HepG2 (cell line): ENCODE data around the gene KRT2. TPM values are rescaled to one million over a fixed set of nuclear protein-coding genes. Genes with fewer than 3 reads are reported as not detected.
A peak's percentile ranks its signal among the peaks of the same experiment; 100 is the strongest.

Experiments used
- ATAC-seq: fragments of 200-7000 bp; cut with Tn5 transposase; 3 replicates; pipeline ENCODE4 v1.9.1; 2020; ENCODE audit warnings: mild to moderate bottlenecking, moderate library complexity
- BruUV-seq: library from RNA; stranded (reverse); fragments of 400-500 nt; replicated peaks from 2 replicates; lab custom pipeline; 2021; lab: Mats Ljungman, UMichigan
- CTCF ChIA-PET: fragments of 300-600 bp; formaldehyde crosslinking; extraction: SDS; loops from one replicate; lab custom pipeline; 2021; ENCODE audit warnings: low total read pairs, inconsistent platforms, low intra/inter-chr PET ratio; lab: Yijun Ruan, JAX
- POLR2A ChIA-PET: fragments of 350-600 bp; sonication (Branson Sonifier 250); formaldehyde crosslinking; loops from one replicate; lab custom pipeline; 2020; ENCODE audit warnings: antibody characterized with exemption, inconsistent platforms; lab: Yijun Ruan, JAX
- DNase-seq: peaks from one replicate; pipeline ENCODE4 v3.0.0-alpha.2; 2015; ENCODE audit warnings: low spot score
- FAIRE-seq: peaks from 3 replicates; lab custom pipeline; 2011; peaks lifted over from hg19 to GRCh38; lab: Jason Lieb, UNC
- H2AFZ ChIP-seq: one replicate; pipeline ENCODE4 v1.6.1; 2011; ENCODE audit warnings: low read length, inconsistent platforms
- H3K27ac ChIP-seq: fragments of 300-600 bp; 3 replicates; pipeline ENCODE4 v1.8.0; 2011; ENCODE audit warnings: mixed run types, mild to moderate bottlenecking, mixed read lengths, low read length, inconsistent platforms; ENCODE audit not compliant: insufficient read depth; ENCODE audit errors: extremely low read length
- H3K27me3 ChIP-seq, 2 experiments: fragments of 200-600 bp in 1 of 2; 2 replicates in 1 of 2; 3 replicates in 1 of 2; pipeline versions ENCODE4 v1.6.0 to v1.8.0; 2011; ENCODE audit warnings: low read length in 2 of 2, mild to moderate bottlenecking in 2 of 2, moderate library complexity in 2 of 2, inconsistent platforms in 1 of 2; ENCODE audit not compliant: insufficient read depth in 2 of 2, control insufficient read depth in 1 of 2
- H3K36me3 ChIP-seq, 2 experiments: fragments of 200-600 bp in 1 of 2; replicated peaks in 1 of 2; 2 replicates in 1 of 2; 3 replicates in 1 of 2; pipeline versions ENCODE4 v1.5.1 to v1.8.0; 2011; ENCODE audit warnings: low read length in 2 of 2, inconsistent platforms in 1 of 2; ENCODE audit not compliant: insufficient read depth in 2 of 2, control insufficient read depth in 1 of 2
- H3K4me1 ChIP-seq: 2 replicates; pipeline ENCODE4 v1.5.1; 2012; ENCODE audit warnings: low read length, inconsistent platforms; ENCODE audit not compliant: insufficient read depth
- H3K4me2 ChIP-seq: 2 replicates; pipeline ENCODE4 v1.6.0; 2011; ENCODE audit warnings: low read depth, low read length, inconsistent platforms
- H3K4me3 ChIP-seq, 3 experiments: fragments of 200-600 bp in 1 of 3; sonication (generic), shearing (Covaris generic) in 1 of 3; replicated peaks in 1 of 3; 2 replicates each; pipeline ENCODE4 v1.5.1; 2011 to 2016; ENCODE audit warnings: low read length in 3 of 3, inconsistent platforms in 2 of 3, low read depth in 2 of 3, mild to moderate bottlenecking in 2 of 3, control low read depth in 1 of 3, mixed read lengths in 1 of 3; ENCODE audit not compliant: insufficient read depth in 1 of 3
- H3K79me2 ChIP-seq: one replicate; pipeline ENCODE4 v1.6.1; 2011; ENCODE audit warnings: low read length, inconsistent platforms; ENCODE audit not compliant: insufficient read depth
- H3K9ac ChIP-seq: 2 replicates; pipeline ENCODE4 v1.6.0; 2011; ENCODE audit warnings: mild to moderate bottlenecking, low read depth, low read length, inconsistent platforms; ENCODE audit not compliant: insufficient read depth
- H3K9me3 ChIP-seq: 2 replicates; pipeline ENCODE4 v1.5.1; 2012; ENCODE audit warnings: mild to moderate bottlenecking, low read length
- H4K20me1 ChIP-seq: 2 replicates; pipeline ENCODE4 v1.6.0; 2011; ENCODE audit warnings: inconsistent platforms, mild to moderate bottlenecking, low read length, moderate library complexity; ENCODE audit not compliant: insufficient read depth
- KLF15 ChIP-seq: sonication (generic); formaldehyde crosslinking; IDR thresholded peaks from 2 replicates; pipeline ENCODE4 v1.8.1; 2023; ENCODE audit warnings: borderline replicate concordance, mild to moderate bottlenecking, inconsistent platforms, missing genetic modification reagents, mixed read lengths
- MEIS2 ChIP-seq: sonication (generic); formaldehyde crosslinking; IDR thresholded peaks from 2 replicates; pipeline ENCODE4 v1.9.0; 2021; ENCODE audit warnings: mild to moderate bottlenecking, missing genetic modification reagents
- MLLT10 ChIP-seq: sonication (generic); formaldehyde crosslinking; IDR thresholded peaks from 2 replicates; pipeline ENCODE4 v1.4.0; 2020; ENCODE audit warnings: missing genetic modification reagents
- MTA3 ChIP-seq: sonication (generic); formaldehyde crosslinking; IDR thresholded peaks from 2 replicates; pipeline ENCODE4 v1.4.0; 2020; ENCODE audit warnings: missing genetic modification reagents
- PATZ1 ChIP-seq: sonication (generic); formaldehyde crosslinking; IDR thresholded peaks from 2 replicates; pipeline ENCODE4 v1.4.0; 2020; ENCODE audit warnings: missing genetic modification reagents
- UBTF ChIP-seq: sonication (generic); formaldehyde crosslinking; IDR thresholded peaks from 2 replicates; pipeline ENCODE4 v1.4.0; 2020; ENCODE audit warnings: mild to moderate bottlenecking, missing genetic modification reagents
- ZFYVE20 ChIP-seq: sonication (generic); formaldehyde crosslinking; IDR thresholded peaks from 2 replicates; pipeline ENCODE4 v1.8.0; 2023; ENCODE audit warnings: low read depth, mild to moderate bottlenecking, moderate library complexity, missing genetic modification reagents, borderline replicate concordance
- ZGPAT ChIP-seq: IDR thresholded peaks from 2 replicates; pipeline ENCODE4 v1.6.1; 2016; ENCODE audit warnings: mild to moderate bottlenecking
- ZNF335 ChIP-seq: sonication (generic); formaldehyde crosslinking; IDR thresholded peaks from 2 replicates; pipeline ENCODE4 v1.4.0; 2020; ENCODE audit warnings: missing genetic modification reagents
- ZNF660 ChIP-seq: sonication (generic); formaldehyde crosslinking; IDR thresholded peaks from 2 replicates; pipeline ENCODE4 v1.5.1; 2020; ENCODE audit warnings: mild to moderate bottlenecking, low read depth, missing genetic modification reagents, borderline replicate concordance
- WGBS: methylation state at CpG from one replicate; pipeline ENCODE4 v1.1.6; 2017; ENCODE audit warnings: low lambda C conversion rate; 5-methylcytosine and 5-hydroxymethylcytosine counted together
- in situ Hi-C: cut with HindIII; loops from 2 replicates; pipeline ENCODE4 v1.10.0; 2017; ENCODE audit warnings: low pct_unique_long_range_greater_than_20kb; ENCODE audit not compliant: extremely low pct_ligation_motif_present
- intact Hi-C: fragments of 100-400 bp; cut with micrococcal nuclease; formaldehyde crosslinking; loops from one replicate; pipeline ENCODE4 v1.10.0; 2022; ENCODE audit not compliant: unreplicated experiment
- polyA plus RNA-seq, 8 experiments: library from polyadenylated mRNA; depleted of rRNA in 3 of 8; stranded (reverse) in 7 of 8; unstranded in 1 of 8; fragments of >200 nt; fragmentation: Illumina TruSeq in 4 of 8; extraction: Trizol in 4 of 8; gene quantifications; 2 replicates each; pipeline versions ENCODE4 v1.2.1 to v1.2.3, GENCODE V29; 2011 to 2016; ENCODE audit warnings: low read depth in 4 of 8, missing spikeins in 1 of 8, mixed read lengths in 1 of 8; ENCODE audit not compliant: insufficient read depth in 1 of 8
- total RNA-seq, 5 experiments: library from RNA; depleted of rRNA; stranded (reverse); fragments of >200 nt; fragmentation: Illumina TruSeq; extraction: Trizol; gene quantifications; 2 replicates each; pipeline ENCODE4 v1.2.3, GENCODE V29; 2016; ENCODE audit warnings: low read depth in 1 of 5

The KRT2 gene
- total and polyA plus RNA-seq, 2 of the 13 experiments (the other 11 are each of a cell fraction or from before 2014, with no cell fraction given), result not detected

GRCh38 chr12:52646613-52647012 is 5.4 kb downstream of the KRT2 start:
- in situ Hi-C loops, result no loop called here
- no peaks in the 10 kb centered on the region for H3K9me3 ChIP-seq
- intact Hi-C loops, result no loop called here
- DNase-seq (no peak), ATAC-seq (peak; percentile 41; the same call in 1 of the 3 replicates), FAIRE-seq (no peak)
- CTCF ChIA-PET, result no interaction called here
- peaks cover 3 to 64% of the 10 kb centered on the region in 2 experiments; a peak in 4 of 5 replicates for H3K27me3 ChIP-seq
- no peak overlapping the region for H2AFZ ChIP-seq
- H3K27ac ChIP-seq, result no peak overlapping the region
- 25% methylated on average over 8 of the region's 12 CpGs for WGBS
- BruUV-seq, result no TSS peak
- H3K4me1 ChIP-seq, result no peaks in the 10 kb centered on the region
- H3K79me2 ChIP-seq, result no peaks in the 10 kb centered on the region
- TF ChIP-seq MEIS2 (CRISPR knock-in tag) (no peak), ZGPAT (CRISPR knock-in tag) (no peak), MTA3 (no peak)
- H3K36me3 ChIP-seq, result no peaks in the 10 kb centered on the region
- no peak overlapping the region for H3K4me3 ChIP-seq
- POLR2A ChIA-PET, result no interaction called here
- H4K20me1 ChIP-seq, result no peaks in the 10 kb centered on the region
- H3K9ac ChIP-seq, result no peak overlapping the region
- H3K4me2 ChIP-seq, result no peak overlapping the region

GRCh38 chr12:52645982-52646381 is 6.0 kb downstream of the KRT2 start:
- no peak for FAIRE-seq
- ATAC-seq, result no peak
- no peak for DNase-seq
- H3K9me3 ChIP-seq, result no peaks in the 10 kb centered on the region
- no peaks in the 10 kb centered on the region for H3K36me3 ChIP-seq
- H3K4me1 ChIP-seq, result no peaks in the 10 kb centered on the region
- no TSS peak for BruUV-seq
- H3K4me2 ChIP-seq, result no peak overlapping the region
- no peak overlapping the region for H3K27ac ChIP-seq
- H3K4me3 ChIP-seq, result no peak overlapping the region
- H4K20me1 ChIP-seq, result no peaks in the 10 kb centered on the region
- H2AFZ ChIP-seq, result no peak overlapping the region
- TF ChIP-seq MLLT10 (CRISPR knock-in tag), result no peak
- TF ChIP-seq ZNF660, result no peak
- no peak for TF ChIP-seq ZNF335 (CRISPR knock-in tag)
- TF ChIP-seq KLF15 (CRISPR knock-in tag), result no peak
- TF ChIP-seq PATZ1 (CRISPR knock-in tag), result no peak
- no peak for TF ChIP-seq ZFYVE20 (CRISPR knock-in tag)
- TF ChIP-seq UBTF, result no peak
- WGBS, result 0% methylated on average over 2 of the region's 4 CpGs
- ChIA-PET POLR2A (no interaction called here), CTCF (no interaction called here)
- in situ Hi-C loops (no loop called here), intact Hi-C loops (no loop called here)
- H3K27me3 ChIP-seq, result peaks cover 3 to 66% of the 10 kb centered on the region in 2 experiments; a peak in 4 of 5 replicates
- no peak overlapping the region for H3K9ac ChIP-seq
- no peaks in the 10 kb centered on the region for H3K79me2 ChIP-seq
